SIG-M5 (cell line): ENCODE data around the gene TAF6.

Experiments
- DNase-seq: peaks from one replicate; lab custom pipeline; 2025; lab: John Stamatoyannopoulos, UW

TAF6 gene

GRCh38 chr7:100120733-100121036 lies 1.5 kb upstream of the TAF6 start:
- DNase-seq: no peak

DNA sequence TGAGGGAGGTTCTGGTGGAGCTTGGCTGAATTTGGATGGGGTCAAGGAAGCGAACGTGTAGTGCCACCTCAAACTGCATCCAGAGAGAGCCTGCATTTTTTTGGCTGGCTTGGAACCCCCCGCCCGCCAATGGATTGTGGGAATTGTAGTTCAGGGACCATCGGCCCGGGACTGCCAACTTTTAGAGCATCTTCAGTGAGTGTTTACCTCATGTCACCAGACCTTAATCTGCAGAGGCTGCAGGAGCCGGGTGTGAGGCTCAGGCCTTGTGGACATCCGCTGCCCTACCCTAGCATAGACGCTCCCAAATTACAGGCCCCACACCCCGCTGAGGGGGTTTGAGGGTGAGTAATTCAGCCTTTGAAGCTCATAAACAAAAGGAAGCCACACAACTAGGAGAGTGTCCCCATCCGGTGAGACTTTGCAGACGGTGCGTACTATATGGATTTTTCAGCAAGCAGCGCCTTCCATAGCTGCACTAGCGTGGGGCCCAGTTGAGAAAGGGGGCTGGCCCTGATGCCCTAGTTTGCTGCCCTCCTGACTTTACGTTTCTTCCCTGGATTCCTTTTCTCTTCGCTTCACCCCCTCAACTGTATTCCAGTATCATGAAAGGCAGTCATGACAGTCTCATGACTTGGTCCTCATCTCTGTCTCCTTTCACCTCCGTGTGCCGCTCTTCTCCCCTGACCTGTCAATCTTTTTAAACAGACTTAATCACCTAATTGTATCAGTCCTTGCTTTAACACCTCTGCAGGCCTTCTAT lies 993 bp upstream of the TAF6 start:
- no peak for DNase-seq

GRCh38 chr7:100118388-100119071 lies 628 bp downstream of the TAF6 start:
- no peak for DNase-seq

DNA sequence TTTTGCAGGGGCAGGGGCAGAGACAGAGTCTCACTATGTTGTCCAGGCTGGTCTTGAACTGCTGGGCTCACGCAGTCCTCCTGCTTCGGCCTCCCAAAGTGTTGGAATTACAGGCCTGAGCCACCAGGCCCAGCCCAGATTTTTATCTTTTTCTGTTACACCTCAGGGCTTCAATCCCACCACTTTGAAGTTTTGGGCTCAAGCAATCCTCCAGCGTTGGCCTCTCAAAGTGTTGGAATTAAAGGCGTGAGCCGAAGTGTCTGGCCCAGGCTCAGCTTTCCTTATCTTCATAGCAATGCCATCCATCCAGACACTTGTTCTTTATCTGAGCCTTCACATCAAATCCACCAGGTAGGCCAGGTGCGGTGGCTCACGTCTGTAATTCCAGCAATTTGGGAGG lies 4.1 kb downstream of the TAF6 start:
- DNase-seq: no peak

DNA sequence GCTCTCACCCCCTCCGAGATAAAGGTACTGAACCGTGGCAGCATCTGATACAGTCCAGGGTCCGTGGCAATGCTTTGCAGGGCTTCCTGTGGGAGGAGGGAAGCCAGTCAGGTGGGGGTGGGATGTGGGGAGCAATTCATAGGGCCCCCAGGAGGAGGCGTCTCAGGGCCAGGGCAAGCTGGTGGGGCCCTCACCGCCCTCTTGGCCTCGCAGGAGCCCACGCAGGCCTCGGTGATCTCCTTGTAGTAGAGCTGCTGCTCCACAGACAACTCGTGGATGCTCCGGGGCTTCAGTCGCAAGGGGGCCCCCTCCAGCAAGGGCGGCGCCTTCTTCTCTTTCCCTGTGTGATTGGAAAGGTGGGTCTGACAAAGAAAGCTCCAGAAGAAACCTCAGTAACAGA lies 7.2 kb downstream of the TAF6 start:
- DNase-seq: no peak

DNA sequence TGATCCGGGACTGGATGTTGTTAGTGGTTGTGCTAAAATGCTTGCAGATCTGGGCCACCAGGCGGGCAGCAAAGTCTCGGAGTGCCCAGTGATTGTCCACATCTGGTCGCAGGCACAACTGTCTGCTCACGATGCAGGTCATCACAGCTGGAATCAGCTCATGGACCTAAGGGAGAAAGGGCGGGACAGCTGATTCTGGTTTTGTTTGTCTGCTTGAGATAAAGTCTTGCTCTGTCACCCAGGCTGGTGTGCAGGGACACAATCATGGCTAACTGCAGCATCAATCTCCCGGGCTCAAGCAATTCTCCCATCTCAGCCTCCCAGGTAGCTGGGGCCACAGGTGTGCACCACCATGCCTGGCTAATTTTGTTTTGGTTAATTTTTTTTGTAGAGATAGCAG lies 8.0 kb downstream of the TAF6 start:
- no peak for DNase-seq

GRCh38 chr7:100109521-100110163 lies 9.5 kb downstream of the TAF6 start:
- DNase-seq: no peak

- DNase-seq: no peak
Observed at GRCh38 chr7:100107890-100108289, 11.3 kb downstream of the TAF6 start.

GRCh38 chr7:100107125-100107737 lies 11.9 kb downstream of the TAF6 start:
- no peak for DNase-seq

- no peak for DNase-seq
Observed at GRCh38 chr7:100106633-100107032, 12.5 kb downstream of the TAF6 start.

DNA sequence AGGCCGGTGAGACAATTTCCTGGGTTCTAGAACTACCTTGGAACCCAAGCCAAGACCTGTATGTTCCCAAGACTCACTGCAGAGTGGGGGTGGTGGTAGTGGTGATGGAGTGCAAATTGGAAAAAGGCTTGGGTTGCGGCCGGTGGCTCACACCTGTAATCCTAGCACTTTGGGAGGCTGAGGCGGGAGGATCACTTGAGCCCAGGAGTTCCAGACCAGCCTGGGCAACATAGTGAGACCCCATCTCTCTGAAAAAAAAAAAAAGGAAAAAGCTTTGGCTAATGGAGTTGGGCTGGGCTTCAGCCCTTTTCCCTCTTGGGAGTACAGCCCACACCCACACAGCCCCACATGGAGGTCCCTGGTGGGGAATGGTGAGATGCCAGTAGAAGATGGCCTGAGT lies 13.6 kb downstream of the TAF6 start:
- DNase-seq: no peak

DNA sequence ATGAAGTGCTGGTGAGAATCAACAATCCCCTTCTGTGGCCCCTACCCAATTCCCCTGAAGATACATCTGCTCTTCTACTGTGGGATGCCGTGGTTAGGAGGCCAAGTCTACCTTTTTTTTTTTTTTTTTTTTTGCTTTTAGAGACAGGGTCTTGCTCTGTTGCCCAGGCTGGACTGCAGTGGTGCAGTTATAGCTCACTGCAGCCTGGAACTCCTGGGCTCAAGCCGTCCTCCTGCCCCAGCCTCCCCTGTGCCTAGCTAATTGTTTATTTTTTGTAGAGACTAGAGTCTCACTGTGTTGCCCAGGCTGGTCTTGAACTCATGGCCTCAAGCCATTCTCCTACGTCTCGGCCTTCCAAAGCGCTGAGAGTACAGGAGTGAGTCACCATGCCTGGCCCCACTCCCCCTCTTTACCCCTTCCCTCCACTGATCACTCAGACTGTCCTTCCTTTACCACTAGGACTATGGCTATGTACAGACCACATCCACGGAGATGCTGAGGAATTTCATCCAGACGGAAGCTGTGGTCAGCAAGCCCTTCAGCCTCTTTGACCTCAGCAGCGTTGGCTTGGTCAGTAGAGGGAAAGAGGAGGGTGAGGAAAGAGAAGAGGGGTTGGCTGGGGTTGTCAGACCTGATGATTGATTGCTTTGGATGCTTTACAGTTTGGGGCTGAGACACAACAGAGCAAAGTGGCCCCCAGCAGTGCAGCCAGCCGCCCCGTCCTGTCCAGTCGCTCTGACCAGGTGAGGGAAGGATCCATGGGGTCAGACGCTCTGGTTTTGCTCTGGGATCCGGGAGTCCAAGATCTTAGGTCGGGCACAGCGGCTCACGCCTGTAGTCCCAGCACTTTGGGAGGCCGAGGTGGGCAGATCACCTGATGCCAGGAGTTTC lies 16.0 kb downstream of the TAF6 start:
- no peak for DNase-seq

DNA sequence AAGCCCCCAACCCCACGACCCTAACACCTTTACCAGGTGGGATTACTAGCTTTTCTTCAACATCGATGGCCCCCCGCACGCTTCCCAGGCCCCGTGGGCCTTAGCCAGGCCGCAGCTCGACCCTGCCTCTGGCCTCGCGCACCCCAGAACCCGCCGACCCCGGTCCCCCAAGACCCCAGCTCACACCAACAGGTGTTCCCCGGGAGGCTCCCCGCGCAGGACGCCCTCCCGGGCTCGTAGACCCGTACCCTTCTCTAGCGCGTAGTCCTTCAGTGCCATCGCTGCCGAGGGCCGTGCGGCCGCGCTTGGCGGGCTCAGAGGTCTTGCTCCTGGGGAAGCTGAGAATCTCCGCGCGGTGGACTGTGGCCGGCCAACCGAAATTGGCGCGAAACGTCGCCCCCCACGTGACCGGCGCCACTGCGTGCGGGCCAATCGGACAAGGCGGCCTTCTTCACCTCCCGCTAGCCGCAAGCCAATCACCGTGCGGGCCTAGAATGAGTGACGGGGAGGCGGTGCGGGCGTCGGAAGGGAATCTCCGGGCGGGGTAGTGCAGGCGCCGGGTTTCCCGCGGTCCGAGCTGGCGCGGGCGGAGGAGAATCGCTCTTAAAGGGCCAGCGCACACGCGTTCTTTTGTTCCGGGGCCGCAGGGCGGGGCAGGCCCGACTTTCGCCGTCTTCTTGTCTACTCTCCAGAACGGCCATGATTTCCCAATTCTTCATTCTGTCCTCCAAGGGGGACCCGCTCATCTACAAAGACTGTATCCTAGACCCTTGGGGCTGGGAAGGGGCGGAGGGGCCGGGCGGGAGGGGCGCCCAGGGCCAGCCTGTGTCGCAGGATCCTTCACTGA lies 17.9 kb downstream of the TAF6 start, which contains the start of the genes AP4M1 and MCM7:
Gene AP4M1 (plus strand): TSS at position 628 of the 847 bp plus-strand sequence. CDS start 72 bp downstream, at position 700.
Gene MCM7 (minus strand): TSS at position 382 of the 847 bp plus-strand sequence. CDS start 103 bp downstream, at position 279.
- peak; percentile 83 for DNase-seq

DNA sequence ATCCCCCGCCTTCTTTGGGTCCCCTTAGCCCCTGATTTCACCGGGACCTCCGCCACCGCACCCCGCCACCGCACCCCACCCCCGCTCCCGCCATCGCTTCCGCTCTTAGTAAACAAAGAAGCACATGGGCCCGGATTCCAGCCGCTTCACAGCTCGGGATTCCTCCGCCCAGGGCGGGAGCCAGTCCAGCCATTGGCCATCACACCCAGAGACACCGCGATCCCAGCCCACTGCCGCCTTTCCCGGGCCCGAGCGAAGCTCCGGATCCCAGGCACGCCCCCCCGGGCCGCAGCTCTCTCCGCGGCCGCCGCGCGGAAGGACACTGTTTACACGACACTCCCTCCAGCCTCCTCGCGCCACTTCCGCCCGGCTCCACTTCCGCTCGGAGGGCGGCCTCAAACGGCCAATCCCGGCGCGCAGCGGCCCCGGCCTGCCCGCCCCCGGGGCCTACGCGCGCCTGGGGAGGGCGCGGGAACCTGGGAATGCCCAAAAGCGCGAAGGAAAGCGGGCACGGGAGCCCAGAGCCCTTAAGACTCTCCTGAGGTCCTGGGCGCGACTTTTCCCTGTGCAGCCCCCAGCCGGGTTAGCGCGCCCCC lies 18.6 kb downstream of the TAF6 start:
- no peak for DNase-seq

DNA sequence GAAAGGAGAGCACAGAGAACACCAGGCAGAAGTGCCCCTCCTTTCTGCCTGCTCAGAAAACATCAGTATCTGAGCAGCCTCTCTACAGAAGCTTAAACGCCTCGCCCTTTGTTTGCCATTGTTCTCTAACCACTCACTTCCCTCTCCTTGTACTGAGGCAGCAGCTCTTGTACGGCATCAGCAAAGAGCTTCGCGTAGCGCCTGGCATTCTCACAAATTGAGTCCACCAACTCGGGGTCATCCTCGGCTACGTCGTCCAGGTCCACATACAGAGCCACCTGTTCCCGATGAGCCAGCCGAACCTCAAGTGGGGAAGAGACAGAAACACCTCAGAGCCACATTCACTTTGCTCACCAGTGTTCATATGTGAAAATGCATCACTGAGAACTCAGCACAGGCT lies 19.7 kb downstream of the TAF6 start:
- no peak for DNase-seq

- no peak for DNase-seq
Observed at GRCh38 chr7:100098913-100099312, 20.2 kb downstream of the TAF6 start.

GRCh38 chr7:100095704-100096103 lies 23.5 kb downstream of the TAF6 start:
- DNase-seq: no peak

DNA sequence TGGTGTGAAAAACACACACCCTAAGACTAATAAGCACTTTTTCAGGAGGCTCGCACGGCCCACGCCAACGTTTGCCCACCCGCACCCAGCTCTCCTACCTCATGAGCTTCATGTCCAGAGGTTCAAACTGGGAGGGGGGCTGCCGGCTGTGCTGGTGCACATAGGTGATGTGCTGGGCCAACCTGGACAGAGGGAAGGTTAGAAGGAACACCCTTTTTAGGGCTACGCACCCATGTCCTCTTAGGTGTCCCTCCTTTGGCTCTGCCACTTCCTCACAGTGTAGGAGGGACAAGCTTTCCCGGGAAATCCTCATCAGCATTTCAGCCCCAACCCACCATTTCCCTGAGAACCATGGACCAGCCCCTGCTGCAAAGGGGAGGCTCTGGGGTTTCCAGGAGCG lies 23.9 kb downstream of the TAF6 start:
- DNase-seq: no peak

DNA sequence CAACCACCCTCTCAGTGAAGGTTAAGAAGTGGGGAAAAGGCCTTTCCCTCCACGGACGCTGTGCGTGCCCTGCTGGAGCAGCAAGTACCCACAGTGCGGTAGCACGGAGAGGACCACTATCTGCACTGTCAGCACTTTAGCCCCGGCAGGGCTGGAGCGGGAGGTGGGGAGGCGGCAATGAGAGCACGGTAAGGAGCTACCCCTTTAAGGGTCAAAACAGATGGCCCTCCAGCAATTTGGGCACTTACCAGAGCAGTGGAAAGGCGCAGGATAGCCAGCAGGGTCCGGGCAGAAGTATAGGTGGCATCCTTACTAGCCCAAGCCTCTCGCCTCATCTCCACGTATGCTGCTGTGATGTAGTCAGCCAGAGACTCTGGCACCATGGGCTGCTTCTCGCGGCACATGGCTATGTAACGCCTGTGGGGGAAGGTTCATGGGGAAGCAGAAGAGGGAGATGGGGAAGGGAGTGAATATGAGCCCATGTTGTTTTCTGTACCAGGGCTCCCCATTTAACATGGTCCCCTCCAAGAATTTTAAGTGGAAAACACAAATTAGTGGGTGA lies 25.2 kb downstream of the TAF6 start:
- DNase-seq: no peak

- no peak for DNase-seq
Observed at GRCh38 chr7:100093498-100093897, 25.7 kb downstream of the TAF6 start.
